Measurements from ENCODE around the gene MT2A.
A peak's percentile ranks its signal among the peaks of the same experiment; 100 is the strongest.
"Not testable (repeated sequence)": the region's sequence is repeated elsewhere in the genome, so short reads cannot be mapped to it uniquely, and the experiment has no call there.

The MT2A gene

GRCh38 chr16:56608043-56608875 is at the start of gene MT2A:
TSS of gene MT2A (plus strand) at chr16:56608584. CDS start at chr16:56608656, 72 bp downstream.
- peak; percentile 95 for DNase-seq

- DNase-seq = no peak
Observed at GRCh38 chr16:56559109-56559508, 49.3 kb upstream of the MT2A start.

- DNase-seq = no peak
Observed at GRCh38 chr16:56560447-56560846, 47.9 kb upstream of the MT2A start.

GRCh38 chr16:56561126-56561525 is 47.3 kb upstream of the MT2A start:
- DNase-seq = no peak

- no peak for DNase-seq
Observed at GRCh38 chr16:56564793-56565477, 43.4 kb upstream of the MT2A start, which contains the start of gene MT4. TSS of gene MT4 (plus strand) at chr16:56565073. CDS start at chr16:56565129, 56 bp downstream.

- no peak for DNase-seq
Observed at GRCh38 chr16:56569971-56570370, 38.4 kb upstream of the MT2A start.

GRCh38 chr16:56571525-56571924 is 36.9 kb upstream of the MT2A start:
- no peak for DNase-seq

GRCh38 chr16:56574625-56575024 is 33.8 kb upstream of the MT2A start:
- no peak for DNase-seq

GRCh38 chr16:56576585-56577299 is 31.6 kb upstream of the MT2A start:
- DNase-seq = peak; percentile 69

- no peak for DNase-seq
Observed at GRCh38 chr16:56577300-56577625, 31.1 kb upstream of the MT2A start.

- DNase-seq = no peak
Observed at GRCh38 chr16:56580391-56581048, 27.9 kb upstream of the MT2A start.

- not testable (repeated sequence) for DNase-seq
Observed at GRCh38 chr16:56582911-56583310, 25.5 kb upstream of the MT2A start.

- no peak for DNase-seq
Observed at GRCh38 chr16:56583351-56584168, 24.8 kb upstream of the MT2A start.

- DNase-seq = no peak
Observed at GRCh38 chr16:56584276-56584675, 24.1 kb upstream of the MT2A start.

- no peak for DNase-seq
Observed at GRCh38 chr16:56588781-56589140, 19.6 kb upstream of the MT2A start.

GRCh38 chr16:56589141-56590039 is 19.0 kb upstream of the MT2A start, which contains the start of gene MT3:
TSS of gene MT3 (plus strand) at chr16:56589528. CDS start at chr16:56589591, 63 bp downstream.
- DNase-seq = no peak

GRCh38 chr16:56591377-56592060 is 16.9 kb upstream of the MT2A start:
- peak; percentile 55 for DNase-seq

GRCh38 chr16:56593573-56594291 is 14.7 kb upstream of the MT2A start:
- DNase-seq = no peak

- DNase-seq = no peak
Observed at GRCh38 chr16:56594292-56594619, 14.1 kb upstream of the MT2A start.

Measured in OCI-M1 (cell line).